Islet of Langerhans (tissue), 1 donor: ENCODE measurements around the gene DBN1.

Experiments
- FAIRE-seq: peaks from one replicate; lab custom pipeline; 2011; peaks lifted over from hg19 to GRCh38; lab: Jason Lieb, UNC

Gene DBN1

DNA sequence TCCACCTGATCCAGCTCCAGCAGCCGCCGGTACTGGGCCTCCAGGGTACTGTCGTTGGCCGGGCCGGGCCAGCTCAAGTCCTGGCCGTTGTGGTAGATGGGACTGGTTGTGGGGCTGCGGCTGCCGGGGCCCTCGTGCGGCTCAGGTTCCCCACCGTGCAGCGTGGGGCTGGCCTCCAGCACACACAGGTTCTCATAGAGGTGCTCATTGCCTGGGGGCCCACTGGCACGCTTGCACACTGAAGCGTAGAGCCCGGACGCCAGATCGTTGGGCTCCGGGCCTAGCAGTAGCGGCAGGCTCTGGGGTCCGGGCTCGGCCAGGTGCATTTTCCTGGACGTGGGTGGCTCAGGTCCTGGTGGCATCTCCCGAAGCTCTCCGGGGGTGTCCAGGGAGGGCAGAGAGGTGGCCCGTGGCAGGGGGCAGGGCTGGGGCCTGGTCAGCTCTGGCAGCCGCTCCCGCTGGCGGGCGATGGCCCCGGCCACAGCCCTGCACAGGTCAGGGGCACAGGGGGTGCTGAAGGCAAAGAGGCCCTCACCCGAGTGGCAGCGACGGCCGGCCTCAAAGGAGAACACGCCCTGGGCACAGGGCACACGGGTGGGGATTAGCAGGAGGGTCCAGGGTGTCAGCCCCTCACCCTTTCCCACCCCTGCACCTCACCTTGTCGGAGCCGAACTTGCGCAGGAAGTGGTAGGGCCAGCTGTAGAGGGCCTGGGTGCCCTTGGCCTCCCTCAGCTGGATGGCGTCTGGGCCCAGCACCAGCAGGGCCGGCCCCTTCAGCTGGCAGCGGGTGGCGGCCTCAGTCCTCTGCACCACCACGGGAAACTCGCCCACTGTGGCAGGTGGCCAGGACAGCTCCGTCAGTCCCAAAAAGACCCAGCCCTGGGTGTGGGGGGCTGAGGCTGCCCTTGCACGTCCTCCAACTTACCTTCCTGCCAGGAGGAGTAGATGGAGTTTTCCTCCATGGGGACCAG is 30.9 kb upstream of the DBN1 start:
- FAIRE-seq: no peak

- no peak for FAIRE-seq
Observed at GRCh38 chr5:177503351-177504085, 30.1 kb upstream of the DBN1 start.

DNA sequence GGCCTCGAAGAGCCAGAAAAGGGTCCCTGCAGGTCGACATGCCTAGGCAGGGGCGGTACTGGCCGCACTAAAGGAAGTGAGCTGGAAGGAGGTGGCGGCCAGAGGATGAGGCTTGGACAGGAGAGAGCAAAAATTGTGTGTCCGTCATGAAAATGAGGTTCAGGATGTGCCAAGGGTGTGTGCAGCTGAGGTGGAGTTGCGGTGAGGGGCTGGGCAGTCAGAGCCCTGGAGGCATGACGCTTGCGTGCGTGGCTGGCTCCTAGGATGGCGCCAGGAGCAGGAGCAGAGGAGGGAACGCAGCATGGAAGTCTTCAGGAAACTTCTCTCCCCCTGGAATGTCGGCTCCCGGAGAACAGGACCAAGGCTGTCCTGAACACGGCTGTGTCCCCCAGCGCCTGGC is 29.5 kb upstream of the DBN1 start:
- FAIRE-seq: no peak

DNA sequence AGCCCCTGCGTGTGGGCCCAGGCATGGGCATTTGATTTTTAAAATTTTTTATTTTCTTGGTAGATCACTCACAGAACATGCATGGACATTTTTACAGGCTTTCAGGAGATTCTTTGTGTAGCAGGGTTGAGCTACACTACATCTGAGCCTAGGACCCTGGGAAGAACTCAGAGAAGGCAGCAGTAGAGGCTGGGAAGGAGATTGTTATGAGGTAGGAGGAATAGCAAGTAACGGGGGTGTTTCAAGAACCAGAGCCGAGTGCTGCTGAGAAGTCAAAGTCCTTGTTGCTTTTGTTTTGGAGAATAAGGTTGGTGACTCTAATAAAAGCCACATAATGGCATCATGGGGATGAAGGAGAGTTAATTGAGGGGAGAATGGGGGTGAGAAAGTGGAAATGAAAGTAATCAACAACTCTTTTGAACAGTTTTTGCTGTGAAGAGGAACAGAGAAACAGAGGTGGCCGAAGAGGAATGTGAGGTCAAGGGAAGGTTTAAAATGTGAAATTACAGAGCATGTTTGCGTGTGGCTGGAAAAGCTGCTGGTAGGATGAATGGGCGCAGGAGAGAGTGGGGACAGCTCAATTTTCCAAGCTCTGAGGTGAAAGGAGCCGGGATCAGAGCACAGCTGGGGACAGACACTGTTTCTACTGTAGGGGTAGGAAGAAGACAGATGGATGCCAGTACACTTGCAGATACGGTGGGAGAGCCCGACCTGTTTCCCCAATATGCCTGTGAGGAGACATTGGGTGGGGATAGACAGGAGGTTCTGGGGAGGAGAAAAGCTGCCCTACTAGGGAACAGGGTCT is 28.6 kb upstream of the DBN1 start:
- FAIRE-seq: no peak

DNA sequence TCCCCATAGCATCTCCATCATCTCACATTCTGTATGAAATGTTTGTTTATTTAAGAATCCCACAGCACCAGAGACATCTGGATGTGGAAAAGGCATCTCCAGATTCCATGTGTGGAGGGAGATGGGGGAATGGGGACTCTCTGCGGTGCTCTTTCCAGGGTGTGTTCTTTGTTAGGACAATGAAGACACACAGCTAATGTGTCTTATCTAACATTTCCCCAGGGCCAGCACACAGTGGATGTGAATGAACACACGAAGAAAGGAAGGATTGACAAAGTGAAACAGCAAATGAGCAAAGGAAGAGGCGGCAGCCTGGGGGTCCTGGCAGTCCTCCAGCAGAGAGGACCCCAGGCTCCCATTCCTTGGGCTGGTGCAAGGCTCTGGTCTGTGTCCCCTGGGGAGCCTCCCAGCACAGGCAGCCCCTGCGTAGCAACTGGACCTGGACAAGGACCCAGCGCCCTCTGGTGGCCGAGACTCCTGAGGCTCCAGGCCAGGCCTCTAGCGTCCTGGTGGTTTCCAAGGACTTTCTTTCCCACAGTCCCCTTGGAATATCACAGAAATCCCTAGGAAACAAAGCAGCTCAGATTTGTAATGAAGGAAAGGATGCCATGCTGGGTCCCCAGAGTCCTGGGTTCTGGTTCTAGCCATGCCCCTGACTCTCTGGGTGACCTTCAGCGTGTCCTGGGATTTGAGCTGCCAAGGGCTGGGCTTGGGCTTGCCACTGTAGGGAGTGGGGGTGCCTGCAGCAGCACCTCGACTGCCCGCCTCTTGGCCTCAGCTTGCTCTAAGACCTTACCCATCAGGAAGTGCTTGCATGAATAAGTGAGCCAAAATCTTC is 27.5 kb upstream of the DBN1 start:
- FAIRE-seq: no peak

DNA sequence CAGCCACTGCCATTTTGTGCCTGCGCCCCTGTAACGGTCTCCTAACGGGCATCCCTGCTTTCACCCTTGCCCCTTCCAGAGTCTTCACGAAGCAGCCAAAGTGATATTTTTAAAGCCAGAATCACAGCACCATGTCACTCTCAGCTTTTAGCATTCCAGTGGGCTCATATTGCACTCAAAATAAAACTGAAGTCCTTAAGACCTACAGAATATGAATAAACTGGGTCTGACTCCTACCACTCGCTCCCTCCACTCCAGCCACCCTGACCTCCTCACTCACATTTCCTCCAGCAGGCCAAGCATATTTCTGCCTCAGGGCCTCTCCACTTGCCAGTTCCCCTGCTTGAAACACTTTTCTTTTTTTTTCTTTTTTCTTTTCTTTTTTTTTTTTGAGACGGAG is 26.4 kb upstream of the DBN1 start:
- no peak for FAIRE-seq

DNA sequence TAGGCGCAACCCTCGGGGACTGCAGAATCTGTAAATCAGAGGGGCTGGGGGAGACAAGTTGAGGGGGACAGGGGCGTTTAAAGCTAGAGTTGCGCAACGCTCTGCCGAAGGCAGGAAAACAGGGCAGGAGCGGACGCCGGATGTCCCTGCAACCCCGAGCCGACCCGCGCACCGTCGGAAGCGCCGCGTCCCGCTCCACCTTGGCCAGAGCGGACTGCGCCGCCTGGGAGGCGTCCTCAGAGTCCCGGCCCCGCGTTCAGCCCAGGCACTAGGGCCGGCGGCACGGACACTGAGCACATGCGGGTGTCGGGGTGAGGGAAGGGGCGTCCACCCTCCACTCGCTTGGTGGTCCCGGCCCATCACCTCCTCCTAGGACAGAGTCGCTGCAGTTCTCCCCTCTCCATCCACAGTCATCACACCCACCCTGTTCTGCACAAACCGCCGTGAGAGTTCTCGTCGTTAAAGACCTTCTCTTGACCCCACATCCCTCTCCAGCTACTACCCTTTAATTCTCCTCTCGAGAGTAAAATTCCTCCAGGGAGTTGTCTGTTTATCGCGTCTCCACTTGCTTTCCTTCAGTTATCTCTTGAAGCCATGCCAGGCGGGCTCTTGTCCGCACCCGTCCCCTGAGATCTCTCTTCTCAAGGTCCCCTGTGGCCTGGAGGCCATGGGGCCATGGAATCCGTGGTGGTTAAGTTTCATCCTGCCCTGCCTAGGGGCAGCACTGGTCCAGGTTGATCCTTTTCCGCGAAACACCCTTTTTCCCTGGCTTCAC is 24.8 kb upstream of the DBN1 start:
- FAIRE-seq: no peak

GRCh38 chr5:177497292-177498012 is 24.0 kb upstream of the DBN1 start, which contains the start of gene PDLIM7:
Gene PDLIM7 (minus strand): TSS chr5:177497604. CDS start chr5:177496512, 1,092 bp downstream.
- FAIRE-seq: no peak

DNA sequence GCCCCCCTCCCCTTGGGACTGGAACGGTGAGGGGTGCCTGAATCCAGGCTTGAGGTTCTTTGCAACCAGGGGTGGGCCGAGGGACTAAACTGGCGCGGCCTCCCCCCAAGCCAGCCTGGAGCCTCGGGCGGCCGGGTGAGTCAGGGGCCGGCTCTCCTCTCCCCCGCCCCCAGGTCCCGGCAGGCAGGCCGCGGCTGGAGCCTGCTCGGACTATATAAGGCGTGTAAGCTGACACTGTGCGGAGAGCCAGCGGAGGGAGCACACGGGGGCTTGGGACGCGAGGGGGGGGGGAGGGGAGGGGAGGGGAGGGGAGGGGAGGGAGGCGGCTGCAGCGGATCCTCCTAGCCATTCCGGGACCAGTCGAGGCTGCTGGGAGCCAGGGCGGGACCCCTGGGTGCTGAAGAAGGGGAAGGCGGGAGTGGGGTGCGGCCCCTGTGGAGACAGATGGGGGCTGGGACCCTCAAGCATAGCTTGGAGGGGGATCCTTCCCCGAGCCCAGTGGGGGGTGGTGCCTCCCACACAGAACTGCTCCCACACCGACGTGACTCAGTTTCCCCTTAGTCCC is 23.4 kb upstream of the DBN1 start:
- FAIRE-seq: no peak

DNA sequence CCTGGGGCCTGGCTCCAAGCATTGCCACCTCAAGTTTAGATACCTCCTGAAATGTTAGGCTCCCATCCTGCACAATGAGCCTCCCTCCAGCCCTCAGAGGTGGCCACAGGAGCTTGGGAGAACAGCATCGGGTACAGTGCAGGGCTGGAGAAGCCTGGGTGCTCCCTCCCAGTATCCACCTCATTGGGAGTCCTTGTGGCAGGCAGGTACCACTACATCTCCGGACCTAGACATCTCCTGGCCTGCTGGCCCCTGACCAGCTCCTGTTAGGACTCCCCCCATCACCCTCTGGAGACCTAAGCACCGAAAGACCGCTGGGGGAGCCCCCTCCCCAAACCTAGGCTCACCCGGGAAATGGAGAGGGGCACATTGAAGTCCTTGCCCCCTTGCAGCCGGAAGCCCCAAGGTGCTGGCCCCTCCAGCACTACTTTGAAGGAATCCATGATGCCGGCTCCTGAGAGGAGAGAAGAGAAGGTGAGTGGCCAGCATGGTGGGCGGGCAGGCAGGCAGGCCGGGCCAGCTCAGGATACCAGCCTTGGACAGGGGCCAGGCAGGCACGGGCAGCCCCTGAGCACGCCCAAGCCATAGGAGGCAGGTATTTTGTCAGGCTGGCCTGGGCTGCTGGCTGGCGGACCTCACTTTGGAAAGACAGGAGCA is 22.8 kb upstream of the DBN1 start:
- no peak for FAIRE-seq

DNA sequence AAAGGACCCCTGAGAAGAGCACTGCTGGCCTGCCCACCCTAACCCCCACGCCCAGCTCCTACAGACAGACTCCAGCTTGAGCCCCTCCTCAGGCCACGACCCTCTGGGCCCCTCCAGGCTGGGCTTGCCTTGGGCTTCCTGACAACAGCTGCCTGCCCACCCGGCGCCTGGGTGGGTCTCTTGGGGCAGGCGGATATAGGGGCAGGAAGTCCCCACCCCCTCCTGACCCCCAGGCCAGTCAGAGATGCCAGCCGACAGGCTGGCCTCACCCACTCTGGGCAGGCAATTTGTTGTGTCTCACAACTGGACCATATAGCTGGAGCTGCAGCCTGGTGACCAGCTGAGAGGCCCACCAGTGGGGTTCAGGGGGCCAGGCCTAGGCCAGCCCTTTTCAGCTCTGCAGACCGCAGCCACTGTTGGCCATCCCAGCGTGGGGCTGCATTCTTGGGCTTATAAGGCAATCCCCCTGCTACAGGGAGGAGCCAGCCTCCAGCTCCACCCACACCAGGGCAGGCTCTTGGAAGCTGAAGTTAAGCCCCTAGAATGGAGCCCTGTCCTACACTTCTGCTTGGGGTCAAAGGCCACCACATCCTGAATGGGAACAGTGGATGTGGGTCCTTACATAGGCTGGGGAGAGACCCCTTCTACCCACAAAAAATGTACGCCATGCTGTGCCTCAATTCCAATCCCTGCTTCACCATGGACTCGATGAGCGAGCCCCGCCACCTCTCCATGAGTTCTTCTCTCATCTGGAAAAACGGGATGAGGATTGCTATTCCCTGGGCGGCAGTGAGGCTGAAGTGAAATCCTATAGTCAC is 22.0 kb upstream of the DBN1 start:
- no peak for FAIRE-seq

GRCh38 chr5:177494346-177495195 is 21.1 kb upstream of the DBN1 start:
- no peak for FAIRE-seq

DNA sequence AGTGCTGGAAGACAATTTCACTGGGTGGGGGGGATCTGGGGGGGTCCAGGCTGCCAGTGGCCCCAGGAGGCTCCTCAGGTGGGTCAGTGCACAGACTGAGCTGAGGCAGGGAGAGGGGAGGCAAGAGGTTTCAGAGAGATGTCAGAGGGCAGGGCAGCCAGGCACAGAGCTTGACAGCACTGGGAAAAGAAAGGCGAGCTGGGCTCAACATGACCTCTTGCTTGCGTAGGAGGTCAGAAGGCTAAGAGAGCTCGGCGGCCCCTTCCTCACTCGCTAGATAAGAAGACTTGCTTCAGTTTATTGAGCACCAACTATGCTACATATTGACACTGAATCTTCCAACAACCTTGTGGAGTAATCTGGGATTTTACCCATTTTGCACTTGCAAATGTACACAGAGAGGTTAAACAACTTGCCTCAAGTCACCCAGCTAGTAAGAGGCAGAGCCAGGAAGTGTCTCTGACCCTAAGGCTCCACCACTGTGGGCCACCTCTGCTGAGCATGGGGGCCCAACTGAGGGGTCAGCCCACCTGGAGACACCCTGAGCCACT is 20.4 kb upstream of the DBN1 start:
- no peak for FAIRE-seq

GRCh38 chr5:177492841-177493240 is 19.4 kb upstream of the DBN1 start:
- no peak for FAIRE-seq

- FAIRE-seq: no peak
Observed at GRCh38 chr5:177491983-177492746, 18.7 kb upstream of the DBN1 start.

- FAIRE-seq: no peak
Observed at GRCh38 chr5:177491429-177491945, 18.1 kb upstream of the DBN1 start.
